Ishikawa (cell line): ENCODE data around the gene TFAM.

ENCODE experiments used
- CEBPB ChIP-seq: IDR thresholded peaks from 2 replicates; pipeline ENCODE4 v1.6.1; 2012
- CREB1 ChIP-seq: IDR thresholded peaks from 2 replicates; pipeline ENCODE4 v1.6.1; 2012; ENCODE audit warnings: low read depth
- EGR1 ChIP-seq: IDR thresholded peaks from 2 replicates; pipeline ENCODE4 v1.6.1; 2012
- EP300 ChIP-seq: IDR thresholded peaks from 2 replicates; pipeline ENCODE4 v1.6.1; 2012; ENCODE audit warnings: borderline replicate concordance
- FOXM1 ChIP-seq: IDR thresholded peaks from 2 replicates; pipeline ENCODE4 v1.6.1; 2012; ENCODE audit warnings: low read depth, borderline replicate concordance
- MAX ChIP-seq: IDR thresholded peaks from 2 replicates; pipeline ENCODE4 v1.6.1; 2012
- NFIC ChIP-seq: IDR thresholded peaks from 2 replicates; pipeline ENCODE4 v1.6.1; 2012
- RAD21 ChIP-seq: IDR thresholded peaks from 2 replicates; pipeline ENCODE4 v1.6.1; 2012; ENCODE audit warnings: low read depth
- REST ChIP-seq: IDR thresholded peaks from 2 replicates; pipeline ENCODE4 v1.6.1; 2012; ENCODE audit warnings: low read depth, mild to moderate bottlenecking
- TAF1 ChIP-seq: IDR thresholded peaks from 2 replicates; pipeline ENCODE4 v1.6.1; 2012; ENCODE audit warnings: low read depth, mild to moderate bottlenecking
- TCF12 ChIP-seq: IDR thresholded peaks from 2 replicates; pipeline ENCODE4 v1.6.1; 2012; ENCODE audit warnings: low read depth
- TEAD4 ChIP-seq: IDR thresholded peaks from 2 replicates; pipeline ENCODE4 v1.6.1; 2012
- YY1 ChIP-seq: IDR thresholded peaks from 2 replicates; pipeline ENCODE4 v1.6.1; 2012; ENCODE audit warnings: low read depth
- ZBTB7A ChIP-seq: IDR thresholded peaks from 2 replicates; pipeline ENCODE4 v1.6.1; 2012; ENCODE audit warnings: low read depth
- TF ChIP-seq, protein P1 (sequence below): IDR thresholded peaks from 2 replicates; pipeline ENCODE4 v1.6.1; 2012

The TFAM gene

DNA sequence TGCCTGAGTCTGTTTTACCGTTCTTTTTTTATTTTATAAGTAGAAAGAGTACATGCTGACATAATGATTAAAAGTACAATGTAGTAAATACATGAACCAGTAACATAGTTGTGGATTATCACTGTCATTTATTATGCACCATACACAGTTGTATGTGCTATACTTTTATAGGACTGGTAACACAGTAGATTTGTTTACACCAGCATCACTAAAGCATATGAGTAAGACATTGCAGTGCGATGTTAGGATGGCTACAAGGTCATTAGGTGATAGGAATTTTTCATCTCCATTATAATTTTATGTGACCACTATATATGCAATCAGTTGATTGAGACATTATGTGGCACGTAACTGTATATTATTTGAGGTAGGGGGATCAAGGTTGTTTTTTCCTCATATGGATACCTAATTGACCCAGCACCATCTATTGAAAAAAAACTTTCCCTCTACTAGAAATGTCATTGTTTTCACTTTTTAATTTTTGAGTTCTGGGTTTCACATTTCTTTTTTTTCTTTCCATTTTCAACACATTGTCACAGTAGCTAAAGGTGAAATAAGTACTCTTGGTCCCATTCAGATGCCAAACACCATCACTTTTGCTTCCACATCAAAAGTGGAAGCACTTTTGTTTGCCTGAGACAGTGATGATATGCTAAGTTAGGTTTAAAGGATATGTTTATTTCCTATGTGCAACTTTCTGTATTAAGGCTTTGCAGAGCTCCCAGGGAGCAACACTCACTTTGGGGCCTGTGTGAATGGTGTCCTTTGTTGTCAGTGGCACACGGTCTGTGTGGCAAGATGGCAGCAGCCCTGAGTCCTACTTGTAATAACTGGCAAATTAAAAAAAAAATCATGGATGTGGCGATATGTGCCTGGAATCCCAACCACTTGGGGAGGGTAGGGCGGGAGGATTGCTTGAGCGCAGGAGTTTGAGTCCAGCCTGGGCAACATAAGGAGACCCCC lies 33.3 kb upstream of the TFAM start:
- TF ChIP-seq TEAD4 (no peak), MAX (no peak), REST (no peak), FOXM1 (no peak), NFIC (no peak), ZBTB7A (no peak), EGR1 (no peak), YY1 (no peak), CEBPB (no peak), RAD21 (no peak), TAF1 (no peak), TCF12 (no peak), EP300 (no peak), CREB1 (no peak)
- TF ChIP-seq, protein P1, sequence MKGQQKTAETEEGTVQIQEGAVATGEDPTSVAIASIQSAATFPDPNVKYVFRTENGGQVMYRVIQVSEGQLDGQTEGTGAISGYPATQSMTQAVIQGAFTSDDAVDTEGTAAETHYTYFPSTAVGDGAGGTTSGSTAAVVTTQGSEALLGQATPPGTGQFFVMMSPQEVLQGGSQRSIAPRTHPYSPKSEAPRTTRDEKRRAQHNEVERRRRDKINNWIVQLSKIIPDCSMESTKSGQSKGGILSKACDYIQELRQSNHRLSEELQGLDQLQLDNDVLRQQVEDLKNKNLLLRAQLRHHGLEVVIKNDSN: no peak

DNA sequence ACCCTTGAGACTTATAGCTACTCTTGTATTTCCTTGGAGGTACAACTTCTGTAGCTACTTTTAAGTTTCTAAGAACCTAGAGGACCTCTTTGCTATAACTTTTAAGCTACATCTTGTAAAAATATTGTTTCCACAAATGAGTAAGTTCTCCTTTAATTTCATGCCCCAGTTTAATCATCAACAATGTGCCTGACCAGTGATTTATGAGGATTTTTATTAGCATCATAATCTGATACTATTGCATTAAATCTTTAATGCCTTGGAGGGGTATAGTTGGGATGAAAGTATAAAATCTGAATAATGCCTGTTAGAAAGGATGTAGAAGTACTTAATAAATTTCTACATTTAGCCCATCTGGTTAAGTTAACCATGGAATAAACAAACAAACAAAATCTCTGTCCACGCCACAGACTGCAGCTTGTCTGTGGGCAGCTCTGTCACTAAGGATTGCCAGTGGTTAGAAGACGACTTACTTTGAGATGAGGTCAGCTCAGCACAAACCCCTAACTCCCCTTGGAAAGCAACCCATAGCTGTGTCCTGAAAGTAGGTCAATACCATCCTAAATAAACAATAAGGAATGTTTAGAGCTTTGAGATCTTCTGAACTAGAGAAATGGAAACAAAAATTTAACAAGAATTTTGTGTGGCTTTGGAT lies 32.1 kb upstream of the TFAM start:
- TF ChIP-seq REST (no peak), NFIC (no peak), ZBTB7A (no peak), TCF12 (no peak), MAX (no peak), EGR1 (no peak), TAF1 (no peak), CREB1 (no peak), TEAD4 (no peak), FOXM1 (no peak), RAD21 (no peak), CEBPB (no peak), EP300 (no peak), YY1 (no peak)
- TF ChIP-seq, protein P1: no peak

DNA sequence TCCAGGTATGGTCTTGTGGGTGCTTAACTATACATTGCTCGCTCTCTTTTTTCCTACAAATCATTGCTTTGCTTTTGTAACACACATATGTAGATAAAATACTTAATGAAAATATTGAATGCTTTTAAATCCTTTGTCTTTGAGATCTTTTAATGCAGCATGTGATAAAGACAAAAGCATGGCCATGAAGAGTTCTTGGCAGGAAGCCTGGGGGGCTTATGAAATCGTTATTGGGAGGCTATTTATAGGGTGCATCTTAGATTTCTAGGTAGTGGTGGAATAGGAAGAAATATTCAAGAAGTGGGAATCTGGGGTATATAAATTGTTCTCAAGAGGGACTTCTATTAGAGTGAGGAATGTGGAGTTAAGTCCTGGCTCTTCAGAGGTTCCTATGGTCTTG lies 28.5 kb upstream of the TFAM start:
- TF ChIP-seq TEAD4 (no peak), RAD21 (no peak), EGR1 (no peak), CREB1 (no peak), ZBTB7A (no peak), NFIC (no peak), REST (no peak), MAX (no peak), CEBPB (no peak), TCF12 (no peak), FOXM1 (no peak), TAF1 (no peak), EP300 (no peak)
- TF ChIP-seq, protein P1: no peak
